Aorta (tissue), 5 donors: ENCODE results near the gene LMX1B. TPM values are rescaled to one million over a fixed set of nuclear protein-coding genes. Genes with fewer than 3 reads are reported as not detected.
A peak's percentile ranks its signal among the peaks of the same experiment; 100 is the strongest.
"Not testable (repeated sequence)": the region's sequence is repeated elsewhere in the genome, so short reads cannot be mapped to it uniquely, and the experiment has no call there.

Source experiments
- ATAC-seq: fragments of 200-7000 bp; cut with Tn5 transposase; one replicate; pipeline ENCODE4 v1.9.1; 2022; ENCODE audit warnings: moderate library complexity; ENCODE audit not compliant: low FRiP score
- DNase-seq, 2 donors: peaks; one replicate each; pipeline ENCODE4 v3.0.0-alpha.2; 2020
- H3K27ac ChIP-seq, 2 donors: one replicate each; pipeline ENCODE4 v1.5.1; 2013; ENCODE audit warnings: low read length in 2 of 2, mild to moderate bottlenecking in 2 of 2, moderate library complexity in 2 of 2, control low read depth in 1 of 2, inconsistent platforms in 1 of 2, low read depth in 1 of 2
- H3K27me3 ChIP-seq, 2 donors: one replicate each; pipeline ENCODE4 v1.6.1; 2013; ENCODE audit warnings: control low read depth in 1 of 2, low read length in 1 of 2, mild to moderate bottlenecking in 1 of 2, moderate library complexity in 1 of 2; ENCODE audit not compliant: insufficient read depth in 2 of 2, control insufficient read depth in 1 of 2
- H3K36me3 ChIP-seq, 2 donors: one replicate each; pipeline ENCODE4 v1.6.1; 2013; ENCODE audit warnings: control low read depth in 1 of 2, low read length in 1 of 2, mild to moderate bottlenecking in 1 of 2; ENCODE audit not compliant: insufficient read depth in 2 of 2, control insufficient read depth in 1 of 2
- H3K4me1 ChIP-seq, 2 donors: one replicate each; pipeline ENCODE4 v1.6.1; 2013; ENCODE audit warnings: low read length in 2 of 2, control low read depth in 1 of 2, mild to moderate bottlenecking in 1 of 2, moderate library complexity in 1 of 2; ENCODE audit not compliant: insufficient read depth in 2 of 2, control insufficient read depth in 1 of 2
- H3K4me3 ChIP-seq, 2 donors: one replicate each; pipeline ENCODE4 v1.5.1; 2013; ENCODE audit warnings: low read length in 2 of 2, control low read depth in 1 of 2, mild to moderate bottlenecking in 1 of 2
- H3K9me3 ChIP-seq: one replicate; pipeline ENCODE4 v1.6.1; 2013; ENCODE audit warnings: mild to moderate bottlenecking, low read length; ENCODE audit not compliant: control insufficient read depth
- WGBS, 2 donors: extraction: QIAGEN DNeasy Blood & Tissue Kit; methylation state at CpG; one replicate each; pipeline ENCODE4 v1.1.7; 2013; 5-methylcytosine and 5-hydroxymethylcytosine counted together
- intact Hi-C, 2 donors: fragments of 100-400 bp; cut with DNase I; formaldehyde crosslinking; loops; one replicate each; pipeline versions ENCODE4 v1.14.2 to v1.15.0; 2022
- long read RNA-seq, 2 donors: library from polyadenylated mRNA; unstranded; transcript quantifications; one replicate each; pipeline ENCODE4 v2.0.0, GENCODE V29; 2020 to 2021
- polyA plus RNA-seq, 2 donors: library from polyadenylated mRNA; stranded (reverse); fragments of 200-250 nt; gene quantifications; one replicate each; pipeline ENCODE4 v1.2.3, GENCODE V29; 2013
- total RNA-seq, 2 donors: library from RNA; stranded (reverse); fragmentation: NEBNext Ultra II Directional; extraction: Animal tissue kit (Norgen Biotek cat#: 25700); gene quantifications; one replicate each; pipeline ENCODE4 v1.2.1, GENCODE V29; 2021
- donor health status: healthy with polysubstance abuse.
- donor health status: Bipolar disorder and iron deficiency.
- donor health status: DM: no; HTN: no; CAD: no.
- donor health status: DM: no; HTN: no; CAD: no.
- donor health status: DM: yes; HTN: yes; CAD: no.

The LMX1B gene
- total RNA-seq (1 to 10 TPM in 1 of 2 donors, under 1 TPM in 1; 0.32 to 1.6 TPM), polyA plus RNA-seq (not detected)
- long read RNA-seq, donor 1 = 0 reads
- long read RNA-seq, donor 2, partial matches to known transcripts = 0 of 2 reads
- long read RNA-seq, donor 2, other reads (novel, unspliced or antisense) = 2 of 2 reads

GRCh38 chr9:126613651-126614050 is at the start of gene LMX1B:
Gene LMX1B, plus strand, starts transcription at chr9:126613928. Its CDS starts 522 bp downstream, at chr9:126614450.
- no peaks in the 10 kb centered on the region for H3K27me3 ChIP-seq
- H3K27ac ChIP-seq = no peak within 1 kb of the TSS
- H3K4me1 ChIP-seq = no peaks in the 10 kb centered on the region
- H3K36me3 ChIP-seq = no peaks in the 10 kb centered on the region
- 1 to 3% methylated on average over 42 to 58 of the region's 58 CpGs for WGBS, 2 donors
- ATAC-seq = no peak
- intact Hi-C loops = no loop called here
- peak within 1 kb of the TSS; percentile 14 to 35 for H3K4me3 ChIP-seq
- H3K9me3 ChIP-seq = no peaks in the 10 kb centered on the region
- DNase-seq = peak in 1 of 2 donors; percentile 83

GRCh38 chr9:126564128-126564527 is 49.6 kb upstream of the LMX1B start:
- intact Hi-C loops = no loop called here
- Histone ChIP-seq H3K36me3 (no peaks in the 10 kb centered on the region), H3K27ac (no peak overlapping the region), H3K9me3 (peaks cover 1% of the 10 kb centered on the region), H3K4me3 (no peak overlapping the region), H3K27me3 (peaks cover 0 to under 1% of the 10 kb centered on the region in 2 donors), H3K4me1 (no peaks in the 10 kb centered on the region)
- 42 to 54% methylated on average over 10 of the region's 10 CpGs for WGBS, 2 donors
- peak in 1 of 2 donors; percentile 59 for DNase-seq
- ATAC-seq = peak; percentile 36

- Histone ChIP-seq H3K36me3 (no peaks in the 10 kb centered on the region), H3K27ac (no peak overlapping the region), H3K4me1 (no peaks in the 10 kb centered on the region), H3K9me3 (peaks cover 1% of the 10 kb centered on the region), H3K4me3 (no peak overlapping the region), H3K27me3 (peaks cover 0 to 2% of the 10 kb centered on the region in 2 donors)
- 57 to 61% methylated on average over 5 of the region's 5 CpGs for WGBS, 2 donors
- peak in 1 of 2 donors; percentile 20 for DNase-seq
- no peak for ATAC-seq
- intact Hi-C loops = no loop called here
Observed at GRCh38 chr9:126564716-126565115, 49.0 kb upstream of the LMX1B start.

GRCh38 chr9:126565336-126566128 is 48.2 kb upstream of the LMX1B start:
- intact Hi-C loops = no loop called here
- H3K27me3 ChIP-seq = peaks cover 0 to 2% of the 10 kb centered on the region in 2 donors

GRCh38 chr9:126569036-126569435 is 44.7 kb upstream of the LMX1B start:
- 92 to 100% methylated on average over 1 of the region's 1 CpG for WGBS, 2 donors
- DNase-seq = peak in 1 of 2 donors; percentile 6
- Histone ChIP-seq H3K4me1 (no peaks in the 10 kb centered on the region), H3K9me3 (no peaks in the 10 kb centered on the region), H3K27ac (no peak overlapping the region), H3K36me3 (no peaks in the 10 kb centered on the region), H3K27me3 (peaks cover 0 to 2% of the 10 kb centered on the region in 2 donors), H3K4me3 (no peak overlapping the region)
- intact Hi-C loops = no loop called here
- ATAC-seq = no peak

More at GRCh38 chr9:126565336-126566128, 48.2 kb upstream of the LMX1B start:
- Histone ChIP-seq H3K4me3 (no peak overlapping the region), H3K9me3 (peaks cover 1% of the 10 kb centered on the region), H3K36me3 (no peaks in the 10 kb centered on the region), H3K27ac (no peak overlapping the region), H3K4me1 (no peaks in the 10 kb centered on the region)
- ATAC-seq = no peak
- WGBS, 2 donors = 80 to 85% methylated on average over 11 of the region's 11 CpGs
- DNase-seq = peak in 1 of 2 donors; percentile 52

GRCh38 chr9:126578029-126578428 is 35.7 kb upstream of the LMX1B start:
- ATAC-seq (no peak), DNase-seq (no peak)
- H3K9me3 ChIP-seq = no peaks in the 10 kb centered on the region
- intact Hi-C loops = no loop called here
- no peak overlapping the region for H3K27ac ChIP-seq
- no peaks in the 10 kb centered on the region for H3K36me3 ChIP-seq
- no peaks in the 10 kb centered on the region for H3K4me1 ChIP-seq
- no peaks in the 10 kb centered on the region for H3K27me3 ChIP-seq
- 73 to 83% methylated on average over 6 of the region's 6 CpGs for whole genome bisulfite sequencing, 2 donors
- H3K4me3 ChIP-seq = no peak overlapping the region

- H3K27me3 ChIP-seq, H3K36me3 ChIP-seq, H3K4me3 ChIP-seq, H3K9me3 ChIP-seq, H3K27ac ChIP-seq, ATAC-seq, DNase-seq, H3K4me1 ChIP-seq, intact Hi-C loops: not testable (repeated sequence)
- 78 to 88% methylated on average over 5 of the region's 5 CpGs for WGBS, 2 donors
Observed at GRCh38 chr9:126580319-126580718, 33.4 kb upstream of the LMX1B start.

GRCh38 chr9:126581893-126582292 is 31.8 kb upstream of the LMX1B start:
- Histone ChIP-seq H3K36me3 (no peaks in the 10 kb centered on the region), H3K27me3 (no peaks in the 10 kb centered on the region), H3K4me1 (no peaks in the 10 kb centered on the region), H3K4me3 (no peak overlapping the region), H3K9me3 (no peaks in the 10 kb centered on the region), H3K27ac (no peak overlapping the region)
- WGBS, 2 donors = 73 to 83% methylated on average over 9 of the region's 9 CpGs
- ATAC-seq (no peak), DNase-seq (no peak)
- intact Hi-C loops = no loop called here

GRCh38 chr9:126582427-126582826 is 31.3 kb upstream of the LMX1B start:
- no peaks in the 10 kb centered on the region for H3K4me1 ChIP-seq
- 77 to 78% methylated on average over 7 of the region's 7 CpGs for WGBS, 2 donors
- H3K27ac ChIP-seq = no peak overlapping the region
- ATAC-seq (no peak), DNase-seq (no peak)
- no peak overlapping the region for H3K4me3 ChIP-seq
- no peaks in the 10 kb centered on the region for H3K9me3 ChIP-seq
- intact Hi-C loops = no loop called here
- no peaks in the 10 kb centered on the region for H3K27me3 ChIP-seq
- H3K36me3 ChIP-seq = no peaks in the 10 kb centered on the region
